HG02970 (cell line): ENCODE data around the gene DCDC2.
A peak's percentile ranks its signal among the peaks of the same experiment; 100 is the strongest.
"Not testable (repeated sequence)": the region's sequence is repeated elsewhere in the genome, so short reads cannot be mapped to it uniquely, and the experiment has no call there.

Source experiments
- ATAC-seq: cut with Tn5 transposase; IDR thresholded peaks from one replicate; pipeline ENCODE4 v1.9.1; 2021; ENCODE audit warnings: mild to moderate bottlenecking, moderate library complexity, moderate number of reproducible peaks; ENCODE audit not compliant: unreplicated experiment, low FRiP score

Gene DCDC2

DNA sequence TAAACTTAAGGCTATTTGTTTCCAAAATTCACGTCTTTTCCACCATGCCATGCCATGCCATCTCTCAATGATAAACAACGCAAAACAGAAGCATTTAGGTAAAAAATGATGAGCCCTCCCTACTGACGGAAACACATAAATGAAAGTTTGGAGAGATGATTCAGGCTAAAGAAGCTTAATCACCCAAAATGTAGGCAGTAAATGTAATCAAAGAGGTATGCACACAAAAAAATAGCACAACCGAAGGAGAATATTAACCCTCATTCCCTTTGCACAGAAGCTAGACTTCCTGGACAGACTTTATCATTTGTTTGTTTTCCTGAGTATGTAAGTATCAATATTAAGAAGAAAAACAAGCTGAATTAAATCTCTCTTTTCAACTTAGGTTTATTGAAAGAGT lies 28.8 kb downstream of the DCDC2 start:
- no peak for ATAC-seq

DNA sequence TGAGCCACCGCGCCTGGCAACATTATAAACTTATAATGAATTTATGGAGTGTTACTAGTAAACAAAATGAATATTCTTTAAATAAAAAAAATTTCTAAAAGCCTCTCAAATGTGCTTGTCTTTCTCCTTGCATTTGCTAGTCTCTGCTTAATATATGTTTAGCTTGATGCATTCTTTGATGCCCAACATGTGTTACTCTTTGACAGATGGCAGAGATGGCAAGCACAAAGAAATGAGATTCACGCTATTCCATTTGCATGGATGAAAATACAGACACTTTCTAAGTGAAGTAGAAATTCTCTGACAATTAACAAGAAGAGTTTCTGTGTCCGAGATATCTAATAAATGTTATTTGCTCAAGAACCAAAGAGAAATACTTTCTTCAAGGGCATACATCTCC lies 30.1 kb downstream of the DCDC2 start:
- ATAC-seq = no peak

DNA sequence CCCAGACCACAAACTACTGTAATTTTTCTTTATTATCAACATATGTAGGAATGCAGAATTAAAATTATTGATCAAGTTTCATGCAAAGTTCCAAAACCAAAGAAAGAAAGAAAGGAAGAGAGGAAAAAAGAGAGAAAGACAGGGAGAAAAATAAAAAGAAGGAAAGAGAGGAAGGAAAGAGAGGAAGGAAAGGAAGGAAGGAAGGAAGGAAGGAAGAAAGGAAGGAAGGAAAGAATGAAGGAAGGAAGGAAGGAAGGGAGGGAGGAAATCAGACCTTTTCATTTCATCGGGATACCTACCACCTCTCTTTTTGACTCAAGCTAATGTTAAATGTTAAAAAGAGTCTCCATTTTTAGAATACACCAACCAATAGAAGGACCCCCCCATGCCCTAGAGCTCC lies 31.9 kb downstream of the DCDC2 start:
- ATAC-seq = no peak

DNA sequence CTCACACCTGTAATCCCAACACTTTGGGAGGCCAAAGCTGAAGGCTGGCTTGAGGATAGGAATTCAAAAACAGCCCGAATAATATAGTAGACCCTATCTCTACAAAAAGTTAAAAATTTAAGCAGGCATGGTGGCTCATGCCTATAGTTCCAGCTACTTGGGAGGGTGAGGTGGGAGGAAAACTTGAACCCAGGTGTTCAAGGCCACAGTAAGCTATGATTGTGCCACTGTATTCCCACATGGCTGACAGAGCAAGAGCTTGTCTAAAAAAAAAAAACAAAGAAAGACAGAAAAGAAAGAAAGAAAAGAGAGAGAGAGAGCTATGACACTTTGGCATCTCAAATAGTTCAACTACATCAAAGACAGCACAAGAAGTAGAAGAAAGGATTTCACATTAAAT lies 33.2 kb downstream of the DCDC2 start:
- ATAC-seq = no peak

DNA sequence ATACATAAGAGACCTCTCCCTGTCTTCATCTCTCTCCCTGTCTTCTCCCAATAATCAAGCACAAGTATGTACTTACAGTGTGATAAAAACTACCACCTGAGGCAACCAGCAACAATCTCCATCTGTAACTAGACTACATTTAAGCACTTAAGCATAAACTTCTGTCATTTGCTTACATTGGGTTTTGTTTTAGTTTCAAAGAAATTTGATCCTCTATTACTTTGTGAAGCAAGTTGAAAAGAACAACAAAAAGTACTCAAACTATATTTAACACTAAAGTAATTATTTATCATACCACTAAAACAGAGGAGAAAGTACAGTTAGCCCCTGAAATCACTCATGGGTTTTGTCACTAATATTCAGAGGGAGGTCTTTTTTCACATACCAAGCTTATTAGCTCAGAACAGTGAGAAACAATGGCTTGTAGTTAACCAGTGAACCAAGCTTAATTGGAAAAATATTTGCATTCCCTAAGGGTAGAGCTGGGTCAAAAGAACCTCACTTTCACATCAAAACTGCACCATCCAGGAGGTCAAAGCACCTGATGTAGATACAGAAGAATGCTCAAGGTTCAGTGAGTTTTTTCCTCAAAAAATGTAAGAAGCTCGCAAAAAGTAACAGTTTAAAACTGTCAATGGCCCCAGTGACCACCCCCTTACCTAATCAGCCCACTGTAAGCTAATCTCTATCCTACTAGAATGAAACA lies 34.1 kb downstream of the DCDC2 start:
- ATAC-seq = no peak

DNA sequence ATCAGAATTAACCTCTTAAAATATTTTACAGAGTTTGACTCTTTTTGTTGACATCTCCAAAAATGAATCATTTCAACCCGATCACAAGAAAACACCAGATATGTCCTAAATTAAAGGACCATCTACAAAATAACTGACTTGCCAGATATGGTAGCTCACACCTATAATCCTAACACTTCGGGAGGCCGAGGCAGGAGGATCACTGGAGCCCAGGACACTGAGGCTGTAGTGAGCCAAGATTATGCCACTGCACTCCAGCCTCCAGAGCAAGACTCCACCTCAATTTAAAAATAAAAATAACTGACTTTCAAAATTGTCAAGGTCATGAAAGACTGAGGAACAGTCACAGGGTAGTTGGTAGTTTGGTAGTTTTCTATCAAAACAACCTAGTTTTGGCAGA lies 34.9 kb downstream of the DCDC2 start:
- no peak for ATAC-seq

DNA sequence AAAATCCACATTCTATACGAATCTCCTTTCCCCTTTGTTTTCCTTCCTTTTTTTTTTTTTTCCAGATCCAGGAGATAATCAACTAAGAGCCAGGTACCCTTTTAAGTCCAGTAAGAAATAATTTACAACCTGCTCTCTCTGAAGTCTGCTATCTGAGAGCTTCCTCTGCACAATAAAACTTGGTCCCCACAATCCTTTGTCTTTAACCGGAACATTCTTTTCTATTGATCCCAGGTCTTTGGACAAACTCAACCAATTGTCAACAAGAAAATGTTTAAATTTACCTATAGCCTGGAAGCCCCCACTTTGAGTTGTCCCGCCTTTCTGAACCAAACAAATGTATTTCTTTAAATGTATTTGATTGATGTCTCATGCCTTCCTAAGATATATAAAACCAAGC lies 35.4 kb downstream of the DCDC2 start:
- ATAC-seq = not testable (repeated sequence)

DNA sequence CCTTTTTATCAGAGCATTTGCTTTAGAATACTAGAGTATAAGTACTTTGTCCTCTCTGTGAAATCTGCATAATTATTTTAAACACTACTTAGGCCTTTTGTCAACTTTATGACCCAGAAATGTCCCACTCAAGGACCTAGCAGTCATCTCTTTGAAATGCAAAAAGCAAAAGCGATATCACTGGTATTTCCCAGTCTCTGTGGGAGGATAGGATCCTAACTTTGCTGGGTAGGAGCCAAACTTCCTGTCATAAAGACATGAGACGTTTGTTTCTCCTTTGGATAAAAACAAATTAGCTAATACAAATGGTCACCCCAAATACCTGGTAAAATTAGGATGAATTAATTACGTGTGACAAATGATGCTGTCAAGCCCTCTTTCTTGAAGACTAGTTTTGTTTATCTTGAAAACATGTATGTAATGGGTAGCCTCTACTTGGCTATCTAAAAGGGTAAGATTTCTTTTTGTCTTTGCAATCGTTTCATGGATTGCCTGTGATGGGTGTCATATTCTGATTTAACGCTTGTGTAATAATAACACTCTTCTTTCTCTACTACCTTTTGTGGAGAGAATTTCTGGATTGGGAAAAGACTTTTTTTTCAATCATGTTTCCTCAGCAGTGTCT lies 36.2 kb downstream of the DCDC2 start:
- no peak for ATAC-seq

DNA sequence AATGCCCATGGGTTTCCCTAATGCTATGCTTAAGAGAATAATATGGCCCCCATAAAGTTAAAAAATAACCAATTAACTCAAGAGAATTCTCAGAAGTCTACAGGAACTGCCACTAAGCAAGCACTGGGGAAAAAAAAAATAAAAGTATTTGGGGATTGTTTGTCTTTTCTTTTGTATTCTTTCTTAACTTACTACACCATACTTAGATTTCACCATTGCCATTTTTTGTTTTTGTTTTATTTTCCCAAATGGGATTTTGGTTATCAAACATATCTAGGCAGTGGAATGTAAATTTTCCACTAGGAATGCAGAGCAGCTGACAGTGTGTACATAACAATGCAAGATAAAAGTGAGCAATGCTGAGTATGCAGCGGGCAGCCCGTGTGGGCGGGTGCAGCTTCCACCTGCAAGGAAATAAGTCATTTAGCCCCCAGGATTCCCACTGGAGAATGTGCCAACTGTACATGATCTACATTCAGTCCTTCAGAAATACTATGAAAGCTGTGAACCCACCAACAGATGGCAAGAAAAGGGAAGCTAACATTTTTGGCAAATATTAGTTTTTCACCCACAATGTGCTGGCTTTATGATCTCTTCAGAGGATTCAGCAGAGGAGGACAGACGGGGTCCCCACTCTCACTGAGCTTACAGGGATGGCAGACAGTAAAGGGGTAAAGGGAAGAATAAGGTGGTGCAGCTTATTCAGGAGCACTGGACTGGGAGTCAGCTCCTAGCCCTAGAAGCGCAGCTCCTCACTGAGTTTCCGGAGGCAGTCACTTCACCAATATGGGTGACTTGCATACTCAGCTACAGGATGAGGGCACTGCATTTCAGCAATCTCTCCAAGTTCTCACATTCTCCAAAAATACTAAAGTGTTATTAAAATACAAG lies 44.4 kb downstream of the DCDC2 start:
- no peak for ATAC-seq

DNA sequence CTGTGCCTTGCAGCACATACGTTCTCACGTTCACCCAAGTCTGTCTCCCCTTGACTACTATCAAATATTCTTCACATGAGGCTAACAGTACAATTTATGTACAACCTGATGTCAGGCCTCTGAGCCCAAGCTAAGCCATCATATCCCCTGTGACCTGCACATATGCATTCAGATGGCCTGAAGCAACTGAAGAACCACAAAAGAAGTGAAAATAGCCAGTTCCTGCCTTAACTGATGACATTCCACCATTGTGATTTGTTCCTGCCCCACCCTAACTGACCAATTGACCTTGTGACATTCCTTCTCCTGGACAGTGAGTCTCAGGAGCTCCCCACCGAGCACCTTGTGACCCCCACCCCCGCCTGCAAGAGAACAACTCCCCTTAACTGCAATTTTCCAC lies 46.1 kb downstream of the DCDC2 start:
- ATAC-seq = not testable (repeated sequence)

DNA sequence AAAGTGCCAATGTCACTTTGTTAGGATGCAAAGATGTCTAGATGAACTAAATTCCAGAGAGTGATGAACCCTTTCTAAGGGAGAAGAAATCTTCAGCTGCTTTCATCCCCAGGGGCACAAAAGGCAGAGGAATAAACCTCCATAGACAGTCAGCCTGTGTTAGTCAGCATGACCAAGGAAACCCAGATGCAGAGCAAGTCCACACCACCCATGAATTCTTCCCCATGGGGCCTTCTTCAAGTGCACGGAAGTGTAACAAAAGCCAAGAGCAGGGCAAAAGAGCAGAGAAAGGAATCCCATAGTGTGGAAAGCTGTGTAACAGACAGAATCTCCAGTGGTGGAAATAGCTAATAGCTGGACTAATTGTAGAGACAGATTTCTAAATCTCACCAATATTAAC lies 50.0 kb downstream of the DCDC2 start:
- ATAC-seq = no peak

DNA sequence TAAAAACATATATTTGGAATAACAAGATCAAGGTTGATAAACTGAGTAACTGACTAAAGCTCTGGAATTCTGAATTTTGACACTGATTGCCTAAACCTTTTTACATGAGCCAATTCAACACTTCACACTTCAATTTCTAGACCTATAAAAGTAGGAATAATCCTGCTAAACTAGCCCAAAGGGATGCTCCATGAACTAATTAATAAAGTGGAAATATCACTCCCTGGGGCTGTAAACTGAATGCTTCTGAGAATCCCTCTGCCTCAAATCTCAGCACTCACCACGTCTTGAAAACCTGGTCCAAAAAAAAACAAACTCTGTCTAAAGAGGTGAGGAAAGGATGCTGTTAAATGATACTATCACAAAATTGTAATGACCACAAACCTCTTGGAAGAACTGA lies 50.9 kb downstream of the DCDC2 start:
- no peak for ATAC-seq

DNA sequence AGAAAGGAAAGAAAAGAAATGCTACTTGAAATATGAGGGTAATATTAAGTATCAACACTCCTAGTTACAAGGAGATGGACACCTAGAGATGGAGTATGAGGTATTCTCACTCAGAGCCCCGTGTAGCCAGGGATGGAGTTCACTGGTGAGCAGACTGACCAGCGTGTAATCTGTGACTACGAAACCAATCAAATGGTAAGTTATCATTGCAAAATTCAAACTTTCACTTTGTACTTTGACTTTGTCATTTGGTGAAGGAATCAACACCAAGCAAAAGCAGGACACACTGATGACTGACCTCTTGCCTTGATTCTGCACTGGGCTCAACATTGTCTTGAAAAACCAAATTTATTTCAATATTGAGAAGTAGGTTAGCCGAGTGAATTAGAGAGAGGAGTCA lies 51.8 kb downstream of the DCDC2 start:
- no peak for ATAC-seq

DNA sequence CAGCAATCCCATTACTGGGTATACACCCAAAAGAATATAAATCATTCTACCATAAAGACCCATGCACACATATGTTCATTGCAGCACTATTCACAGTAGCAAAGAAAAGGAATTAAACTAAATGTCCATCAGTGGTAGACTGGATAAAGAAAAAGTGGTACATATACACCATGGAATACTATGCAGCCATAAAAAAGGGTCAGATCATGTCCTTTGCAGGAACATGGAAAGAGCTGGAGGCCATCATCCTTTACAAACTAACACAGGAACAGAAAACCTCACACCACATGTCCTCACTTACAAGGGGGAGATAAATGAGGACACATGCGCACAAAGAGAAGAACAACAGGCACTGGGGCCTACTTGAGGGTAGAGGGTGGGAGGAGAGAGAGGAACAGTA lies 60.9 kb downstream of the DCDC2 start:
- no peak for ATAC-seq

DNA sequence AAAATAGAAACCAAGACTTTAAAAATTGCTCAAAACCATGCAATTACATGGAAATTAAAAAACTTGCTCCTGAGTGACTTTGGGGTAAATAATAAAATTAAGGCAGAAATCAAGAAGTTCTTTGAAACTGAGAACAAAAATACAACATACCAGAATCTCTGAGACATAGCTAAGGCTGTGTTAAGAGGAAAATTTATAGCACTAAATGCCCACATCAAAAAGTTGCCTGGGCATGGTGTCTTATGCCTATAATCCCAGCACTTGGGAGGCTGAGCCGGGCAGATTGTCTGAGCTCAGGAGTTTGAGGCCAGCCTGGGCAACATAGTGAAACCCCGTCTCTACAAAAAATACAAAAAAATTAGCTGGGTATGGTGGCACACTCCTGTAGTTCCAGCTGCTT lies 64.0 kb downstream of the DCDC2 start:
- not testable (repeated sequence) for ATAC-seq

DNA sequence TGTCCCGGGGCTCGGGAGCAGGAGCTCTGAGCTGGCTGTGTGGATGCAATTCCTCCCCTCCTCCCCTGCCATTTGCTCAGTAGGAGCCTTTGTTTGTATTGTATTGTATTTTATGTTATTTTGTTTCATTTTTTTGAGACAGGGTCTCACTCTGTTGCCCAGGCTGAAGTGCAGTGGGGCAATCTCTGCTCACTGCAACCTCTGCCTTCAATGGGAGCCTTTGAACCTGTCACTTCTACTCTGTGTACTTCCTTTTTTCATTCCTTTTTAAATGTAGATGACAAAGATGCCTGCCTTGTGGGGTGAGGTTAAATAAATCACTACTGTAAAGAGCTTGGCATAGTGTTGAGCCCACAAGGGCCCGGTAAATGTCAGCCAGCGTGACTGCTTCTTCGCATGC lies 70.6 kb downstream of the DCDC2 start:
- no peak for ATAC-seq

DNA sequence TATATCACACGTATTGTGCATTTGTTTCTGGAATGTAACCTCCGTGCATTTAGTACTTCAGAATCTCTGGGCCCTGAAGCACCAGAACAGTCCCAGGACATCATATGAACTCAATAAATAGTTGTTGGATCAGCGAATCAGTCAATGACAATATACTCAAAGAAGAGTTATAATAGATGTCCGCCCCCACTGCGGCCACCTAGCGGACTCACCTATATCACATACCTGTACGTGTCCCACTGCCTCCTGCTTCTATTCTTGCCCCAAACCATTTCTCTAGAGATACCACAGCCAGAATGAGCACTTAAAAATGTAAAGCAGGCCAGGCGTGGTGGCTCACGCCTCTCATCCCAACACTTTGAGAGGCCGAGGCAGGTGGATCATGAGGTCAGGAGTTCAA lies 73.9 kb downstream of the DCDC2 start:
- ATAC-seq = no peak

DNA sequence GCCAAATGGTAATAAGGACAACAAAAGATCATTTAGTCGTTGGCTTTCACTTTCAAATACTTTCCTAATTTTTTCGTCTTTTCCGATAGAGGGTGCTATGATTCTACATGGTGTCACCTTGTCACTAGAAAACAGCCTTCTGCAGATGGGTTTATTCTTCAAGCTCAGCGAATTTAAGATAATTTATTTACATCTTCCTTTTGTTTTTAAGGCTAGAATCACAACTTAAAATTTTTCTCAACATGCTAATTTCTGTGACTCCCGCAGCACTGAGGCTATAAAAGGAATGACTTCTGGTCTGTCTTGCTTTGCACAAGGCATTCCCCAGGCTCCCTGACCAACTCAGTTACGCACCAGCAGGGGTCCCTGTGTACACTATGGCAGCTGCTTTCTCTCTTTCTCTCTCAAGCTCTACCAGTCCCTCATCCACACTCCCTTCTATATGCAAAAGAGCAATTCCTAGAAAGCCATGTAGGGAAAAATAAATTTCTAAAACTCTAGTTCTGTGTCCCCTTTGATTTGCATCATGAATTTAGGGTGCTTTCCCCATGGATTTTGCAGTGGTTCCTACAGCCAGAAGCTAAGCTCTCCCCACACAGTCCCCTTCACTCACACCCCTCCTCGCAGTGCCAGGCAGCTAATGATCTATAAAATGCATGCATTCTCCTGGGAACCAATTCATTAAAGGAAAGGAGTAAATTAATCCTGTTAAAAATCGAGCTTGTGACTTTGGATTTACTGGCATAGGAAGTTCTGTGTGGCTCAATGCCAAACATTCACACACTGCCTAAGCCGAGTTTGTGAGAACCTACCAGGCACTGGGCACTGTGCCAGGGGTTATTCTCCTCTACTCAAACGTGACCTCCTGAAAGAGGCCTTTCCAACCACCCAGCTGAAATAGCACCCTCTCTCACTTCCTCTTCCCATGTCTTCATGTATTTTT lies 74.5 kb downstream of the DCDC2 start:
- ATAC-seq = peak; percentile 76

DNA sequence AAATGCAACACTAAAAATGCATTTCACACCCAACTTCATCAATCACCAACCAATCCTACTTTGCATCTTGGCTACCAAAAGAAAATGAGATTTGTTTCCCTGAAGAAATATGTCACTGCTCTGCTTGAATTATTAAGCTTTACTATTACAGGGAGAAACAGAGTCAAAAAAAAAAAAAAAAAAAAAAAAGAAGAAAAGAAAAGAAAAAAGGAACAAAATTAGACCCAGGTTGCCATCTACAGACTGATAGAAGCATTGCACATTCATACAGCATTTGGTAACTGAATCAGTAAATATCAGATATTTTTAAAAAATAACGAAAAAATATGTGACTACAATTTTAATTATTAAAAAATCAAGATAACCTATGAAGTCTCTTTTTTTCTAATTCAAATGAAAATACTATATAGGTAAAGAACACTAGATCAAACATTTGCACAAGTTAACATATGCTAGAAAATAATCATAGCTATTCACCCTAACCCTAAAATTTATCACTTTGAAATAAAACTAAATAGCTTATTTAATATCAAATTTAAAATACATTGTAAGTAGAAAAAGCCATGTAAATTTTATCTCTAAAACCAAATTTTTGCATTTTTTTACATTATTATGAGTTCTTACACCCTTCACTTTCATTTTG lies 83.3 kb downstream of the DCDC2 start:
- no peak for ATAC-seq
